SK-N-MC (cell line): ENCODE measurements around the gene HEPH.
"Not testable (repeated sequence)": the region's sequence is repeated elsewhere in the genome, so short reads cannot be mapped to it uniquely, and the experiment has no call there.

Experiments
- DNase-seq: peaks from one replicate; pipeline ENCODE4 v3.0.0-alpha.2; 2011; ENCODE audit warnings: low read depth, low spot score
- H3K27ac ChIP-seq: fragments of 200-600 bp; sonication (generic); 2 replicates; pipeline ENCODE4 v1.5.1; 2016; ENCODE audit warnings: mixed run types
- H3K36me3 ChIP-seq: fragments of 200-600 bp; sonication (generic); 2 replicates; pipeline ENCODE4 v1.6.1; 2017; ENCODE audit warnings: antibody characterized with exemption, low read length, mixed read lengths; ENCODE audit not compliant: insufficient read depth
- H3K4me3 ChIP-seq: fragments of 200-600 bp; sonication (generic); 2 replicates; pipeline ENCODE4 v1.5.1; 2016
- H3K9ac ChIP-seq: fragments of 200-600 bp; sonication (generic); 2 replicates; pipeline ENCODE4 v1.8.0; 2017; ENCODE audit warnings: mixed run types, mixed read lengths; ENCODE audit not compliant: insufficient read length
- H3K9me3 ChIP-seq: fragments of 200-600 bp; sonication (generic); 2 replicates; pipeline ENCODE4 v1.6.1; 2017; ENCODE audit warnings: low read depth, mild to moderate bottlenecking, antibody characterized with exemption, low read length, moderate library complexity, mixed read lengths
- EZH2 ChIP-seq: fragments of 200-600 bp; sonication (generic); IDR thresholded peaks from one replicate; pipeline ENCODE4 v1.6.1; 2017; ENCODE audit warnings: antibody characterized with exemption
- FOXP2 ChIP-seq: optimal IDR thresholded peaks from 2 replicates; pipeline ENCODE3; 2011; ENCODE audit warnings: mild to moderate bottlenecking, moderate library complexity; ENCODE audit not compliant: insufficient read depth; ENCODE audit errors: extremely low read length, control extremely low read depth
- POLR2AphosphoS5 ChIP-seq: IDR thresholded peaks from 2 replicates; pipeline ENCODE4 v1.6.1; 2012; ENCODE audit warnings: mild to moderate bottlenecking, low read depth, low read length, borderline replicate concordance

Gene HEPH, protein sequence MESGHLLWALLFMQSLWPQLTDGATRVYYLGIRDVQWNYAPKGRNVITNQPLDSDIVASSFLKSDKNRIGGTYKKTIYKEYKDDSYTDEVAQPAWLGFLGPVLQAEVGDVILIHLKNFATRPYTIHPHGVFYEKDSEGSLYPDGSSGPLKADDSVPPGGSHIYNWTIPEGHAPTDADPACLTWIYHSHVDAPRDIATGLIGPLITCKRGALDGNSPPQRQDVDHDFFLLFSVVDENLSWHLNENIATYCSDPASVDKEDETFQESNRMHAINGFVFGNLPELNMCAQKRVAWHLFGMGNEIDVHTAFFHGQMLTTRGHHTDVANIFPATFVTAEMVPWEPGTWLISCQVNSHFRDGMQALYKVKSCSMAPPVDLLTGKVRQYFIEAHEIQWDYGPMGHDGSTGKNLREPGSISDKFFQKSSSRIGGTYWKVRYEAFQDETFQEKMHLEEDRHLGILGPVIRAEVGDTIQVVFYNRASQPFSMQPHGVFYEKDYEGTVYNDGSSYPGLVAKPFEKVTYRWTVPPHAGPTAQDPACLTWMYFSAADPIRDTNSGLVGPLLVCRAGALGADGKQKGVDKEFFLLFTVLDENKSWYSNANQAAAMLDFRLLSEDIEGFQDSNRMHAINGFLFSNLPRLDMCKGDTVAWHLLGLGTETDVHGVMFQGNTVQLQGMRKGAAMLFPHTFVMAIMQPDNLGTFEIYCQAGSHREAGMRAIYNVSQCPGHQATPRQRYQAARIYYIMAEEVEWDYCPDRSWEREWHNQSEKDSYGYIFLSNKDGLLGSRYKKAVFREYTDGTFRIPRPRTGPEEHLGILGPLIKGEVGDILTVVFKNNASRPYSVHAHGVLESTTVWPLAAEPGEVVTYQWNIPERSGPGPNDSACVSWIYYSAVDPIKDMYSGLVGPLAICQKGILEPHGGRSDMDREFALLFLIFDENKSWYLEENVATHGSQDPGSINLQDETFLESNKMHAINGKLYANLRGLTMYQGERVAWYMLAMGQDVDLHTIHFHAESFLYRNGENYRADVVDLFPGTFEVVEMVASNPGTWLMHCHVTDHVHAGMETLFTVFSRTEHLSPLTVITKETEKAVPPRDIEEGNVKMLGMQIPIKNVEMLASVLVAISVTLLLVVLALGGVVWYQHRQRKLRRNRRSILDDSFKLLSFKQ

GRCh38 chrX:66163849-66164411 is at the start of gene HEPH:
Gene HEPH (plus strand): TSS chrX:66164247. CDS start chrX:66170571, 6,324 bp downstream.
- Histone ChIP-seq H3K36me3 (no peaks in the 10 kb centered on the region), H3K4me3 (no peak within 1 kb of the TSS), H3K9me3 (no peaks in the 10 kb centered on the region), H3K27ac (no peak within 1 kb of the TSS), H3K9ac (no peak within 1 kb of the TSS)
- no peak for DNase-seq
- TF ChIP-seq EZH2 (no peak), POLR2AphosphoS5 (no peak), FOXP2 (no peak)

DNA sequence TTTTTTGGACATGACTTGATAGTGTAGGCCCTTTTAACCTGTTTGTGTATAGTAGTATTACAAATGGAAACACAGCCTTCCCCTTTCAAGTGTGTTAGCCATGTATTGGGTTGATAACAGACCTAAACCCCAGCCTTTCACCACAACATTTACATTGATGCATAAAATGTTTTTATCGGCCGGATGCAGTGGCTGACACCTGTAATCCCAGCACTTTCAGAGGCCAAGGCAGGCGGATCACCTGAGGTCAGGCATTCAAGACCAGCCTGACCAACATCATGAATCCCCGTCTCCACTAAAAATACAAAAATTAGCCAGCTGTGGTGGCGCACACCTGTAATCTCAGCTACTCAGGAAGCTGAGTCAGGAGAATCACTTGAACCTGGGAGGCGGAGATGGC is 45.3 kb upstream of the HEPH start:
- H3K27ac ChIP-seq, result not testable (repeated sequence)

DNA sequence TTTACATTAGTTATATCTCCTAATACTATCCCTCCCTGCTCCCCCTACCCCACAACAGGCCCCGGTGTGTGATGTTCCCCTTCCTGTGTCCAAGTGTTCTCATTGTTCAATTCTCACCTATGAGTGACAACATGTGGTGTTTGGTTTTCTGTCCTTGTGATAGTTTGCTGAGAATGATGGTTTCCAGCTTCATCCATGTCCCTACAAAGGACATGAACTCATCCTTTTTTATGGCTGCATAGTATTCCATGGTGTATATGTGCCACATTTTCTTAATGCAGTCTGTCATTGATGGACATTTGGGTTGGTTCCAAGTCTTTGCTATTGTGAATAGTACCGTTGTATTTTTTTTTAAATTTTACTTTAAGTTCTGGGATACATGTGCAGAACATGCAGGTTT is 42.7 kb upstream of the HEPH start:
- H3K9me3 ChIP-seq, H3K27ac ChIP-seq, H3K4me3 ChIP-seq, H3K9ac ChIP-seq, DNase-seq, H3K36me3 ChIP-seq: not testable (repeated sequence)

More for the DNA sequence above, 45.3 kb upstream of the HEPH start:
- not testable (repeated sequence) for H3K4me3 ChIP-seq, H3K9ac ChIP-seq, DNase-seq, H3K9me3 ChIP-seq, H3K36me3 ChIP-seq

GRCh38 chrX:66126662-66127061 is 37.4 kb upstream of the HEPH start:
- Histone ChIP-seq H3K27ac (no peak overlapping the region), H3K36me3 (no peaks in the 10 kb centered on the region), H3K9ac (no peak overlapping the region), H3K9me3 (no peaks in the 10 kb centered on the region), H3K4me3 (no peak overlapping the region)
- TF ChIP-seq POLR2AphosphoS5, result no peak
- TF ChIP-seq FOXP2, result no peak
- TF ChIP-seq EZH2, result no peak
- DNase-seq, result no peak

DNA sequence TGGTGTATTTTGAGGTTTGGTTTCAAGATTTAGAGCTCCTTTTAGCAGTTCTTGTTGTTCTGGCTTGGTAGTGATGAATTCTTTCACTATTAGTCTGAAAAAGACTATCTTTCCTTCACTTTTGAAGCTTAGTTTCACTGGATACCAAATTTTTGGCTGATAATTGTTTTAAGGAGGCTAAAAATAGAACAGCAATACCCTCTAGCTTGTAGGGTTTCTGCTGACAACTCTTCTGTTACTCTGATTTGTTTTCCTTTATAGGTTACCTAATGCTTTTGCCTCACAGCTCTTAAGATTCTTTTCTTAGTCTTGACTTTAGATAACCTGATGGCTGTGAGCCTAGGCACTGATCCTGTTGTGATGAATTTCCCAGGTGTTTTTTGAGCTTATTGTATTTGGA is 33.6 kb upstream of the HEPH start:
- TF ChIP-seq FOXP2, result no peak
- no peak for TF ChIP-seq POLR2AphosphoS5
- TF ChIP-seq EZH2, result no peak
- Histone ChIP-seq H3K4me3 (no peak overlapping the region), H3K9me3 (no peaks in the 10 kb centered on the region), H3K9ac (no peak overlapping the region), H3K27ac (no peak overlapping the region), H3K36me3 (no peaks in the 10 kb centered on the region)
- no peak for DNase-seq

- H3K4me3 ChIP-seq, H3K36me3 ChIP-seq, H3K27ac ChIP-seq, DNase-seq, H3K9me3 ChIP-seq, H3K9ac ChIP-seq: not testable (repeated sequence)
Observed at GRCh38 chrX:66135284-66135683, 28.8 kb upstream of the HEPH start.

DNA sequence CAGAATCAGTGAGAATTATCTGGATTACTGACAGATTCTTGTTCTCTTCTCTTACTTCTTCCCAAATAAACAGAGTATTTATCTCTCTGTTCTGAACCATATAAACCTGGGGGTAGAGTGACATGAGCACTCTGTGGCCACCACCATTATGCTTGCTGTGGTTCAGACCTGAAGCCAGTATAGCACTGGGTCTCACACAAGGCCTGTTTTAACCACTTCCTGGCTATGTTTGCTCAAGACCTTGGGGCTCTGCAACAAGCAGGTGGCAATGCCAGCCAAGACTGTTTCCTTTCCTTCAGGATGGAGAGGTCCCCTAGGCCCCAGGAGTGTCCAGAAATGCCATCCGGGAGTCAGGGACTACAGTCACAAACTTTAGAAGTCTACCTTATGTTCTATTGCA is 21.7 kb upstream of the HEPH start:
- Histone ChIP-seq H3K4me3 (no peak overlapping the region), H3K36me3 (no peaks in the 10 kb centered on the region), H3K9me3 (no peaks in the 10 kb centered on the region), H3K9ac (no peak overlapping the region), H3K27ac (no peak overlapping the region)
- no peak for DNase-seq
- TF ChIP-seq FOXP2 (no peak), EZH2 (no peak), POLR2AphosphoS5 (no peak)

- H3K9ac ChIP-seq, result no peak overlapping the region
- TF ChIP-seq POLR2AphosphoS5, result no peak
- no peak for TF ChIP-seq EZH2
- no peak for TF ChIP-seq FOXP2
- no peaks in the 10 kb centered on the region for H3K9me3 ChIP-seq
- no peak for DNase-seq
- no peak overlapping the region for H3K4me3 ChIP-seq
- no peak overlapping the region for H3K27ac ChIP-seq
- H3K36me3 ChIP-seq, result no peaks in the 10 kb centered on the region
Observed at GRCh38 chrX:66144258-66144657, 19.8 kb upstream of the HEPH start.
